ENCODE data around the gene MBTD1.
A peak's percentile ranks its signal among the peaks of the same experiment; 100 is the strongest.
"Not testable (repeated sequence)": the region's sequence is repeated elsewhere in the genome, so short reads cannot be mapped to it uniquely, and the experiment has no call there.

MBTD1 gene

GRCh38 chr17:51259564-51260236, at the start of gene MBTD1:
Gene MBTD1 (minus strand): TSS chr17:51260049. CDS start chr17:51225161, 34,888 bp downstream.
- peak; percentile 96 for DNase-seq

- DNase-seq = no peak
Measured at GRCh38 chr17:51305182-51305581, 45.3 kb upstream of the MBTD1 start.

GRCh38 chr17:51299859-51300258, 40.0 kb upstream of the MBTD1 start:
- no peak for DNase-seq

GRCh38 chr17:51298508-51299371, 38.9 kb upstream of the MBTD1 start:
- DNase-seq = peak; percentile 71

GRCh38 chr17:51294338-51294737, 34.5 kb upstream of the MBTD1 start:
- not testable (repeated sequence) for DNase-seq

GRCh38 chr17:51289696-51290111, 29.9 kb upstream of the MBTD1 start:
- DNase-seq = no peak

GRCh38 chr17:51287412-51287811, 27.6 kb upstream of the MBTD1 start:
- DNase-seq = no peak

GRCh38 chr17:51279183-51279582, 19.3 kb upstream of the MBTD1 start:
- DNase-seq = no peak

- DNase-seq = no peak
Measured at GRCh38 chr17:51275381-51275780, 15.5 kb upstream of the MBTD1 start.

- DNase-seq = no peak
Measured at GRCh38 chr17:51272812-51273211, 13.0 kb upstream of the MBTD1 start.

- no peak for DNase-seq
Measured at GRCh38 chr17:51270636-51271035, 10.8 kb upstream of the MBTD1 start.

- no peak for DNase-seq
Measured at GRCh38 chr17:51269991-51270390, 10.1 kb upstream of the MBTD1 start.

GRCh38 chr17:51264466-51264865, 4.6 kb upstream of the MBTD1 start:
- not testable (repeated sequence) for DNase-seq

- no peak for DNase-seq
Measured at GRCh38 chr17:51263006-51263405, 3.2 kb upstream of the MBTD1 start.

- DNase-seq = peak; percentile 32
Measured at GRCh38 chr17:51261024-51261963, 1.4 kb upstream of the MBTD1 start.

GRCh38 chr17:51260237-51261023, 581 bp upstream of the MBTD1 start, which contains the start of gene UTP18:
Gene UTP18 (plus strand): TSS chr17:51260546. CDS start chr17:51260585, 39 bp downstream.
- peak; percentile 96 for DNase-seq

GRCh38 chr17:51258756-51259563, 889 bp downstream of the MBTD1 start:
- no peak for DNase-seq

GRCh38 chr17:51257150-51258081, 2.4 kb downstream of the MBTD1 start:
- no peak for DNase-seq

GRCh38 chr17:51256101-51256500, 3.7 kb downstream of the MBTD1 start:
- DNase-seq = no peak

GRCh38 chr17:51255673-51256072, 4.2 kb downstream of the MBTD1 start:
- DNase-seq = no peak

Data from NCI-H1694 treated with DMSO at 0.1 percent for 48 hours (cell line).